Measurements from ENCODE around the gene ABLIM1. TPM values are rescaled to one million over a fixed set of nuclear protein-coding genes. Genes with fewer than 3 reads are reported as not detected.

The ABLIM1 gene
- polyA plus RNA-seq, 1 donor from 2014 or later: 10.1 TPM

DNA sequence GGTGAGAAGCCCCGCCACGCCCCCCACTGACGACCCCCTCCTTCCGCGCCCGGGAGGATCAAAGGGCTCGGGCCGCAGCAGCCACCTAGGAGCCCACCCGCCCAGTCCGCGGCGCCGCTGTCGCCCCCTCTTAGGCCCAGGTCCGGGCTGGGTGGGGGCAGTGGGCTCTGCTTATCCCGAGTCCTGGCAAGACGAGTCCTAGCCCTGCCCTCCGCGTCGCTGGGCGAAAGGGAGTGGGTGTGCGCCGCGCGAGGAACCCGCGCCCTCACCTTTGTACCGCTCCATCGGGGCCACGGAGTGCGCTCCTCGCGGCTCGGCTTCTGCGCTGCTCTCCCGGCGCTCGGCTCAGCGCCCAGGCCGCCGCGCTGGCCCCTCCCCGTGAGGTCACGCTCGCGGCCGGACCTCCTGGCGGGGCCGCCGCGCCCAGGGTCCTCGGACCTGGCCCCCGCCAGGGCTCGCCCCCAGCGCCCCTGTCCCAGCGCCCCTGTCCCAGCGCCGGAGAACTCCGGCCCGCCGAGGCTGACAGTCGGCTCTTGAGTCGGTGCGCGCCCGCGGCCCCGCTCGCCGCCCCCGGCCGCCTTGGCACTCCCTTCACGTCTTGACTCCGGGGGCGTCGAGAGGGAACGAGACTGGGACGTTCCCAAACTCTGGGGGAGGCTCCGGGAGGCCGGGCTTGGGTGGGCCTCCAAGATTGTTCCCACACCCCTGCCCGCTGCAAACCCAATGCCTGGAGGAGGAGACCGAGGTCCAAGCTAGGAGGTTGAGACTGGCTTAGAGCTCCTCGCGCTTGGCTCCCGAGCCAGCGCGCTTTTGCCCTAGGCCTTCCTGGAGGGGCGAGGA lies 253.7 kb downstream of the ABLIM1 start, which contains the start of gene AFAP1L2:
AFAP1L2 (minus strand) TSS at position 332 of the 840 bp plus-strand sequence; CDS start at position 285, 47 bp downstream.
- Histone ChIP-seq H3K9me2 (ENCODE audit: insufficient read depth, low read length) (no peaks in the 10 kb centered on the region), H4K20me1 (ENCODE audit: insufficient read depth) (no peaks in the 10 kb centered on the region), H3K4me2 (ENCODE audit: low read length) (no peak within 1 kb of the TSS), H3K4me3 (ENCODE audit: low read length) (peak within 1 kb of the TSS; percentile 65), H3K27me3 (ENCODE audit: insufficient read depth, low read depth, low read length) (peaks cover 45% of the 10 kb centered on the region), H3F3A (ENCODE audit: insufficient read depth, low read length, poor library complexity, severe bottlenecking) (no peaks in the 10 kb centered on the region), H3K9me3 (ENCODE audit: low read length) (no peaks in the 10 kb centered on the region), H3K36me3 (ENCODE audit: insufficient read depth, low read length) (no peaks in the 10 kb centered on the region), H3K27ac (ENCODE audit: low read length) (no peak within 1 kb of the TSS), H3K9ac (ENCODE audit: low read length) (peak within 1 kb of the TSS; percentile 26), H3K79me2 (replicated peaks; ENCODE audit: insufficient read depth, low read length) (no peaks in the 10 kb centered on the region), H2AFZ (ENCODE audit: low read depth, low read length) (no peak within 1 kb of the TSS)
- no peak for TF ChIP-seq POLR2AphosphoS5 (IDR thresholded peaks at IDR 0.05)
- TF ChIP-seq EZH2 (IDR thresholded peaks at IDR 0.05; ENCODE audit: borderline replicate concordance, insufficient read depth, low read length, poor library complexity, severe bottlenecking): no peak
- no peak for TF ChIP-seq MXI1 (conservative IDR thresholded peaks at IDR 0.05; ENCODE audit: poor library complexity, severe bottlenecking)
- TF ChIP-seq TAF1 (IDR thresholded peaks at IDR 0.05; ENCODE audit: low read depth): no peak
- TF ChIP-seq SMC3 (conservative IDR thresholded peaks at IDR 0.05; ENCODE audit: poor library complexity): no peak
- no peak for TF ChIP-seq EP300 (conservative IDR thresholded peaks at IDR 0.05; ENCODE audit: poor library complexity, severe bottlenecking)
- TF ChIP-seq, protein P1, sequence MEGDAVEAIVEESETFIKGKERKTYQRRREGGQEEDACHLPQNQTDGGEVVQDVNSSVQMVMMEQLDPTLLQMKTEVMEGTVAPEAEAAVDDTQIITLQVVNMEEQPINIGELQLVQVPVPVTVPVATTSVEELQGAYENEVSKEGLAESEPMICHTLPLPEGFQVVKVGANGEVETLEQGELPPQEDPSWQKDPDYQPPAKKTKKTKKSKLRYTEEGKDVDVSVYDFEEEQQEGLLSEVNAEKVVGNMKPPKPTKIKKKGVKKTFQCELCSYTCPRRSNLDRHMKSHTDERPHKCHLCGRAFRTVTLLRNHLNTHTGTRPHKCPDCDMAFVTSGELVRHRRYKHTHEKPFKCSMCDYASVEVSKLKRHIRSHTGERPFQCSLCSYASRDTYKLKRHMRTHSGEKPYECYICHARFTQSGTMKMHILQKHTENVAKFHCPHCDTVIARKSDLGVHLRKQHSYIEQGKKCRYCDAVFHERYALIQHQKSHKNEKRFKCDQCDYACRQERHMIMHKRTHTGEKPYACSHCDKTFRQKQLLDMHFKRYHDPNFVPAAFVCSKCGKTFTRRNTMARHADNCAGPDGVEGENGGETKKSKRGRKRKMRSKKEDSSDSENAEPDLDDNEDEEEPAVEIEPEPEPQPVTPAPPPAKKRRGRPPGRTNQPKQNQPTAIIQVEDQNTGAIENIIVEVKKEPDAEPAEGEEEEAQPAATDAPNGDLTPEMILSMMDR (IDR thresholded peaks at IDR 0.05; ENCODE audit: poor library complexity, severe bottlenecking): no peak
- TF ChIP-seq RAD21 (conservative IDR thresholded peaks at IDR 0.05): no peak
- no peak for TF ChIP-seq REST (IDR thresholded peaks at IDR 0.05; ENCODE audit: borderline replicate concordance)

- Histone ChIP-seq H3K79me2 (replicated peaks; ENCODE audit: insufficient read depth, low read length) (no peaks in the 10 kb centered on the region), H3K27me3 (ENCODE audit: insufficient read depth, low read depth, low read length) (peaks cover 45% of the 10 kb centered on the region), H3K9me3 (ENCODE audit: low read length) (no peaks in the 10 kb centered on the region), H3K36me3 (ENCODE audit: insufficient read depth, low read length) (no peaks in the 10 kb centered on the region), H4K20me1 (ENCODE audit: insufficient read depth) (no peaks in the 10 kb centered on the region), H3K4me2 (ENCODE audit: low read length) (no peak overlapping the region), H3K27ac (ENCODE audit: low read length) (no peak overlapping the region), H3K9me2 (ENCODE audit: insufficient read depth, low read length) (no peaks in the 10 kb centered on the region), H2AFZ (ENCODE audit: low read depth, low read length) (no peak overlapping the region), H3K9ac (ENCODE audit: low read length) (peak overlapping the region; percentile 26), H3F3A (ENCODE audit: insufficient read depth, low read length, poor library complexity, severe bottlenecking) (no peaks in the 10 kb centered on the region), H3K4me3 (ENCODE audit: low read length) (peak overlapping the region; percentile 65)
- TF ChIP-seq MXI1 (conservative IDR thresholded peaks at IDR 0.05; ENCODE audit: poor library complexity, severe bottlenecking) (no peak), EZH2 (IDR thresholded peaks at IDR 0.05; ENCODE audit: borderline replicate concordance, insufficient read depth, low read length, poor library complexity, severe bottlenecking) (peak; percentile 64)
Observed at GRCh38 chr10:114403541-114404161, 254.4 kb downstream of the ABLIM1 start.
